Liver (tissue), 9 donors: ENCODE measurements around the gene EBPL. TPM values are rescaled to one million over a fixed set of nuclear protein-coding genes. Genes with fewer than 3 reads are reported as not detected.

Source experiments
- DNase-seq: peaks from one replicate; pipeline ENCODE4 v3.0.0-alpha.2; 2017; ENCODE audit warnings: low spot score
- H3K27ac ChIP-seq, 2 donors: one replicate each; pipeline ENCODE4 v1.7.0; 2013; ENCODE audit warnings: inconsistent platforms in 2 of 2, low read length in 2 of 2, control low read depth in 1 of 2, low read depth in 1 of 2, mild to moderate bottlenecking in 1 of 2
- H3K27me3 ChIP-seq, 4 donors: one replicate each; pipeline versions ENCODE4 v1.6.1 to v1.7.0; 2013; ENCODE audit warnings: low read length in 3 of 4, inconsistent platforms in 1 of 4, mild to moderate bottlenecking in 1 of 4, moderate library complexity in 1 of 4; ENCODE audit not compliant: control insufficient read depth in 4 of 4, insufficient read depth in 4 of 4
- H3K36me3 ChIP-seq, 4 donors: one replicate each; pipeline versions ENCODE4 v1.6.1 to v1.7.0; 2013; ENCODE audit warnings: low read length in 3 of 4, mild to moderate bottlenecking in 3 of 4, low read depth in 1 of 4, moderate library complexity in 1 of 4; ENCODE audit not compliant: control insufficient read depth in 4 of 4, insufficient read depth in 3 of 4
- H3K4me1 ChIP-seq, 4 donors: one replicate each; pipeline versions ENCODE4 v1.6.1 to v1.7.0; 2013; ENCODE audit warnings: low read length in 3 of 4, mild to moderate bottlenecking in 3 of 4, moderate library complexity in 1 of 4; ENCODE audit not compliant: control insufficient read depth in 4 of 4, insufficient read depth in 4 of 4
- H3K4me3 ChIP-seq, 3 donors: one replicate each; pipeline versions ENCODE4 v1.6.1 to v1.7.0; 2013; ENCODE audit warnings: low read length in 3 of 3, control low read depth in 1 of 3, low read depth in 1 of 3, mild to moderate bottlenecking in 1 of 3
- H3K9ac ChIP-seq, 2 donors: one replicate each; pipeline ENCODE4 v1.7.0; 2013; ENCODE audit warnings: low read length in 2 of 2, mild to moderate bottlenecking in 2 of 2, moderate library complexity in 2 of 2, control low read depth in 1 of 2, low read depth in 1 of 2
- H3K9me3 ChIP-seq, 4 donors: one replicate each; pipeline versions ENCODE4 v1.6.1 to v1.7.0; 2013; ENCODE audit warnings: low read length in 3 of 4; ENCODE audit not compliant: control insufficient read depth in 4 of 4
- ATF3 ChIP-seq: IDR thresholded peaks from 2 replicates; pipeline ENCODE4 v1.6.1; 2016; ENCODE audit warnings: antibody characterized with exemption
- CTCF ChIP-seq: fragments of 150-350 bp; IDR thresholded peaks from 2 replicates; pipeline ENCODE4 v1.5.1; 2017; ENCODE audit warnings: improper control_type of control experiment, low read depth, low read length; ENCODE audit not compliant: missing input control
- EGR1 ChIP-seq, 2 donors: IDR thresholded peaks; 2 replicates each; pipeline ENCODE4 v1.6.1; 2016 to 2018; ENCODE audit warnings: antibody characterized with exemption in 2 of 2, low read depth in 2 of 2
- FOXA1 ChIP-seq: IDR thresholded peaks from 2 replicates; pipeline ENCODE4 v1.6.1; 2016; ENCODE audit warnings: antibody characterized with exemption
- FOXA2 ChIP-seq: IDR thresholded peaks from 2 replicates; pipeline ENCODE4 v1.6.1; 2016; ENCODE audit warnings: antibody characterized with exemption
- GABPA ChIP-seq, 2 donors: IDR thresholded peaks in 1 of 2; conservative IDR thresholded peaks in 1 of 2; 2 replicates each; pipeline ENCODE4 v1.6.1; 2016; ENCODE audit warnings: antibody characterized with exemption in 2 of 2, mild to moderate bottlenecking in 1 of 2, moderate library complexity in 1 of 2
- HNF4A ChIP-seq, 2 donors: conservative IDR thresholded peaks; 2 replicates each; pipeline ENCODE4 v1.6.1; 2016; ENCODE audit warnings: antibody characterized with exemption in 2 of 2, mild to moderate bottlenecking in 2 of 2
- JUND ChIP-seq, 2 donors: IDR thresholded peaks; 2 replicates each; pipeline ENCODE4 v1.6.1; 2016; ENCODE audit warnings: antibody characterized with exemption in 2 of 2
- MAX ChIP-seq: IDR thresholded peaks from 2 replicates; pipeline ENCODE4 v1.6.1; 2016; ENCODE audit warnings: antibody characterized with exemption
- NR2F2 ChIP-seq: IDR thresholded peaks from 2 replicates; pipeline ENCODE4 v1.6.1; 2016; ENCODE audit warnings: antibody characterized with exemption
- RAD21 ChIP-seq, 2 donors: IDR thresholded peaks; 2 replicates each; pipeline ENCODE4 v1.6.1; 2016; ENCODE audit warnings: antibody characterized with exemption in 2 of 2, mild to moderate bottlenecking in 2 of 2
- REST ChIP-seq: IDR thresholded peaks from 2 replicates; pipeline ENCODE4 v1.6.1; 2016; ENCODE audit warnings: antibody characterized with exemption, mild to moderate bottlenecking
- RXRA ChIP-seq, 2 donors: IDR thresholded peaks; 2 replicates each; pipeline ENCODE4 v1.6.1; 2017 to 2018; ENCODE audit warnings: antibody characterized with exemption in 2 of 2, mild to moderate bottlenecking in 1 of 2
- SP1 ChIP-seq: IDR thresholded peaks from 2 replicates; pipeline ENCODE4 v1.6.1; 2018; ENCODE audit warnings: antibody characterized with exemption, mild to moderate bottlenecking
- TAF1 ChIP-seq: conservative IDR thresholded peaks from 2 replicates; pipeline ENCODE4 v1.6.1; 2016; ENCODE audit warnings: antibody characterized with exemption, mild to moderate bottlenecking
- YY1 ChIP-seq: IDR thresholded peaks from 2 replicates; pipeline ENCODE4 v1.6.1; 2016; ENCODE audit warnings: antibody characterized with exemption, mild to moderate bottlenecking
- ZBTB33 ChIP-seq: IDR thresholded peaks from 2 replicates; pipeline ENCODE4 v1.6.1; 2016; ENCODE audit warnings: antibody characterized with exemption
- WGBS: extraction: QIAGEN DNeasy Blood & Tissue Kit; methylation state at CpG from one replicate; pipeline ENCODE4 v1.1.7; 2013; 5-methylcytosine and 5-hydroxymethylcytosine counted together
- polyA plus RNA-seq, 2 donors: library from polyadenylated mRNA; stranded (reverse) in 1 of 2; unstranded in 1 of 2; fragments of 200-250 nt in 1 of 2; fragments of >200 nt in 1 of 2; fragmentation: Nextera tagmentation in 1 of 2; extraction: Ambion mirVana in 1 of 2; gene quantifications; one replicate each; pipeline versions ENCODE4 v1.2.1 to v1.2.3, GENCODE V29; 2013 to 2015
- total RNA-seq, 2 donors: library from RNA; depleted of rRNA; stranded (reverse); fragments of >200 nt; gene quantifications; one replicate each; pipeline ENCODE4 v1.2.3, GENCODE V29; 2014
- donor health status: healthy.
- donor health status: healthy.
- donor health status: healthy.
- donor health status: healthy.
- donor health status: healthy.

Gene EBPL
- total and polyA plus RNA-seq, 4 donors: 44.3 to 122 (median 50.7) TPM

- H3K9me3 ChIP-seq: no peaks in the 10 kb centered on the region
- no peak for TF ChIP-seq YY1
- no peak for TF ChIP-seq MAX
- TF ChIP-seq SP1: no peak
- no peak for TF ChIP-seq FOXA2
- TF ChIP-seq GABPA (IDR thresholded peaks at IDR 0.05 in 1 of 2, conservative IDR thresholded peaks at IDR 0.05 in 1 of 2): no peak
- no peak for TF ChIP-seq HNF4A (conservative IDR thresholded peaks at IDR 0.05)
- no peak for TF ChIP-seq NR2F2
- no peak for TF ChIP-seq RXRA (IDR thresholded peaks at IDR 0.05)
- no peak for TF ChIP-seq FOXA1
- TF ChIP-seq EGR1 (IDR thresholded peaks at IDR 0.05; ENCODE audit: low read depth in 2 of 2): no peak
- TF ChIP-seq RAD21 (IDR thresholded peaks at IDR 0.05): no peak
- no peak for TF ChIP-seq CTCF
- H3K4me3 ChIP-seq: no peak overlapping the region
- H3K27ac ChIP-seq: no peak overlapping the region
- H3K9ac ChIP-seq: no peak overlapping the region
- no peaks in the 10 kb centered on the region for H3K27me3 ChIP-seq
- H3K36me3 ChIP-seq: no peaks in the 10 kb centered on the region
- no peaks in the 10 kb centered on the region for H3K4me1 ChIP-seq
- DNase-seq: no peak
- WGBS: 81% methylated on average over 12 of the region's 12 CpGs
These were observed 48.1 kb downstream of the EBPL start for GRCh38 chr13:49643035-49643646.

GRCh38 chr13:49641801-49642291 lies 49.4 kb downstream of the EBPL start:
- Histone ChIP-seq H3K4me3 (no peak overlapping the region), H3K27ac (peak overlapping the region; percentile 4 to 13)

More at GRCh38 chr13:49641801-49642291, 49.4 kb downstream of the EBPL start:
- Histone ChIP-seq H3K9me3 (no peaks in the 10 kb centered on the region), H3K36me3 (no peaks in the 10 kb centered on the region), H3K9ac (no peak overlapping the region), H3K27me3 (no peaks in the 10 kb centered on the region), H3K4me1 (no peaks in the 10 kb centered on the region)
- TF ChIP-seq REST: no peak
- no peak for TF ChIP-seq TAF1
- TF ChIP-seq ZBTB33: no peak
- no peak for TF ChIP-seq SP1
- TF ChIP-seq NR2F2: no peak
- no peak for TF ChIP-seq YY1
- no peak for TF ChIP-seq RAD21 (IDR thresholded peaks at IDR 0.05)
- TF ChIP-seq GABPA (IDR thresholded peaks at IDR 0.05 in 1 of 2, conservative IDR thresholded peaks at IDR 0.05 in 1 of 2): no peak
- no peak for TF ChIP-seq RXRA (IDR thresholded peaks at IDR 0.05)
- no peak for TF ChIP-seq HNF4A (conservative IDR thresholded peaks at IDR 0.05)
- TF ChIP-seq MAX: no peak
- TF ChIP-seq ATF3: no peak
- no peak for TF ChIP-seq JUND (IDR thresholded peaks at IDR 0.05)
- TF ChIP-seq FOXA2: no peak
- TF ChIP-seq EGR1 (IDR thresholded peaks at IDR 0.05; ENCODE audit: low read depth in 2 of 2): no peak
- DNase-seq: no peak
- WGBS: 83% methylated on average over 4 of the region's 4 CpGs
